Central memory CD8-positive, alpha-beta T cell (primary cell): ENCODE data around the gene MARCHF7.
"Not testable (repeated sequence)": the region's sequence is repeated elsewhere in the genome, so short reads cannot be mapped to it uniquely, and the experiment has no call there.

ENCODE experiments used
- ATAC-seq: fragments of 150-1000 bp; cut with Tn5 transposase; replicated peaks from 2 replicates; pipeline ENCODE4 v1.10.0; 2022; ENCODE audit warnings: mild to moderate bottlenecking, moderate FRiP score, moderate number of reproducible peaks; ENCODE audit not compliant: poor library complexity, severe bottlenecking; ENCODE audit errors: extremely low read depth
- DNase-seq, 2 donors: peaks; one replicate each; pipeline ENCODE4 v3.0.0; 2021; ENCODE audit warnings: low spot score in 2 of 2
- H3K27ac Mint-ChIP-seq: one replicate; pipeline ENCODE4 v1.8.0; 2022; ENCODE audit warnings: low read depth, mild to moderate bottlenecking, moderate library complexity, mixed read lengths
- H3K27me3 Mint-ChIP-seq: one replicate; pipeline ENCODE4 v1.8.0; 2022; ENCODE audit warnings: mixed read lengths
- H3K36me3 Mint-ChIP-seq: one replicate; pipeline ENCODE4 v1.8.0; 2022; ENCODE audit warnings: mild to moderate bottlenecking, moderate library complexity, mixed read lengths; ENCODE audit not compliant: insufficient read depth
- H3K4me1 Mint-ChIP-seq: one replicate; pipeline ENCODE4 v1.8.0; 2022; ENCODE audit warnings: mixed read lengths
- H3K4me3 Mint-ChIP-seq: one replicate; pipeline ENCODE4 v1.8.0; 2022; ENCODE audit warnings: mild to moderate bottlenecking, moderate library complexity, mixed read lengths
- H3K9me3 Mint-ChIP-seq: one replicate; pipeline ENCODE4 v1.8.0; 2022; ENCODE audit warnings: mixed read lengths

Gene MARCHF7

DNA sequence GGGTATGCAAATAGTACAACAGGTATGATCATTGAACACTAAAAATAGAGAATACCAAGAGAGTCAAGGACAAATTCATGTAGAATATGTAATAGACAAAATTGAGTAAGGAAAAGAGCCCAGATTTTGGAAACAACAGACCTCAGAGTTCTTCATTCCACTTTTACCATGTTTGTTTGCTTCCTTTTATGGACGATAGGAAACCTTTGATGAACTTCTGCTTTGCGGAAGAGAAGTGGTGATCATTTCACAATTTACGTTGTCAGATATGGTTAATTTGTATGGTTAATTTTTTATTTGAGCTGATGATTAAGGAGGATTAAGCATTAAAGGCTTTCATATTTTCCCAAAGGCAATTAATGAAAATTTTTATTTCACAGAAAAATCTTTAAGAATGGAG, 16.3 kb downstream of the MARCHF7 start:
- DNase-seq (no peak), ATAC-seq (no peak)
- peaks cover 54% of the 10 kb centered on the region for H3K36me3 Mint-ChIP-seq
- H3K4me1 Mint-ChIP-seq = peaks cover 48% of the 10 kb centered on the region
- H3K9me3 Mint-ChIP-seq = no peaks in the 10 kb centered on the region
- no peaks in the 10 kb centered on the region for H3K27me3 Mint-ChIP-seq
- H3K4me3 Mint-ChIP-seq = no peak overlapping the region
- no peak overlapping the region for H3K27ac Mint-ChIP-seq

DNA sequence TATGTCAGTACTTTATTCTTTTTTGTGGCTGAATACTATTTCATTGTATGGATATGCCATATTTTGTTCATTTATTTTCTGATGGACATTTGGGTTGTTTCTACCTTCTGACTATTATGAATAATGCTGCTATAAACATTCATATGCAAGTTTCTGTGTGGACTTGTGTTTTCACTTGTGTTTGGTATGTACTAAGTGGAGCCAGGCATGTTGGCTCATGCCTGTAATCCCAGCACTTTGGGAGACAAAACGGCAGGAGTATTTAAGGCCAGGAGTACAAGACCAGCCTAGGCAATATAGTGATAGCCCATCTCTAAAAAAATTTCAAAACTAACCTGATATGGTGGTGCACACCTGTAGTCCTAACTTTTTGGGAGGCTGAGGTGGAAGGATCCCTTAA, 23.3 kb downstream of the MARCHF7 start:
- no peaks in the 10 kb centered on the region for H3K9me3 Mint-ChIP-seq
- ATAC-seq = no peak
- no peak overlapping the region for H3K27ac Mint-ChIP-seq
- no peak overlapping the region for H3K4me3 Mint-ChIP-seq
- H3K27me3 Mint-ChIP-seq = no peaks in the 10 kb centered on the region
- peaks cover 46% of the 10 kb centered on the region for H3K36me3 Mint-ChIP-seq
- H3K4me1 Mint-ChIP-seq = peaks cover 27% of the 10 kb centered on the region
- DNase-seq = no peak

- H3K4me1 Mint-ChIP-seq = peaks cover 27% of the 10 kb centered on the region
- DNase-seq (no peak), ATAC-seq (no peak)
- H3K27me3 Mint-ChIP-seq = no peaks in the 10 kb centered on the region
- peaks cover 44% of the 10 kb centered on the region for H3K36me3 Mint-ChIP-seq
- no peaks in the 10 kb centered on the region for H3K9me3 Mint-ChIP-seq
- H3K4me3 Mint-ChIP-seq = no peak overlapping the region
- H3K27ac Mint-ChIP-seq = peak overlapping the region; percentile 4
Measured at GRCh38 chr2:159736048-159736447, 23.7 kb downstream of the MARCHF7 start.

GRCh38 chr2:159737292-159737916, 25.1 kb downstream of the MARCHF7 start:
- no peak for ATAC-seq
- peaks cover 40% of the 10 kb centered on the region for H3K36me3 Mint-ChIP-seq

GRCh38 chr2:159737917-159738296, 25.6 kb downstream of the MARCHF7 start:
- H3K27me3 Mint-ChIP-seq = no peaks in the 10 kb centered on the region
- H3K4me3 Mint-ChIP-seq = no peak overlapping the region
- ATAC-seq (no peak), DNase-seq (no peak)
- peaks cover 27% of the 10 kb centered on the region for H3K4me1 Mint-ChIP-seq
- H3K36me3 Mint-ChIP-seq = peaks cover 43% of the 10 kb centered on the region
- H3K27ac Mint-ChIP-seq = no peak overlapping the region
- H3K9me3 Mint-ChIP-seq = no peaks in the 10 kb centered on the region

More at GRCh38 chr2:159737292-159737916, 25.1 kb downstream of the MARCHF7 start:
- H3K4me1 Mint-ChIP-seq = peaks cover 27% of the 10 kb centered on the region
- H3K27me3 Mint-ChIP-seq = no peaks in the 10 kb centered on the region
- no peak overlapping the region for H3K27ac Mint-ChIP-seq
- no peaks in the 10 kb centered on the region for H3K9me3 Mint-ChIP-seq
- no peak overlapping the region for H3K4me3 Mint-ChIP-seq
- no peak for DNase-seq

DNA sequence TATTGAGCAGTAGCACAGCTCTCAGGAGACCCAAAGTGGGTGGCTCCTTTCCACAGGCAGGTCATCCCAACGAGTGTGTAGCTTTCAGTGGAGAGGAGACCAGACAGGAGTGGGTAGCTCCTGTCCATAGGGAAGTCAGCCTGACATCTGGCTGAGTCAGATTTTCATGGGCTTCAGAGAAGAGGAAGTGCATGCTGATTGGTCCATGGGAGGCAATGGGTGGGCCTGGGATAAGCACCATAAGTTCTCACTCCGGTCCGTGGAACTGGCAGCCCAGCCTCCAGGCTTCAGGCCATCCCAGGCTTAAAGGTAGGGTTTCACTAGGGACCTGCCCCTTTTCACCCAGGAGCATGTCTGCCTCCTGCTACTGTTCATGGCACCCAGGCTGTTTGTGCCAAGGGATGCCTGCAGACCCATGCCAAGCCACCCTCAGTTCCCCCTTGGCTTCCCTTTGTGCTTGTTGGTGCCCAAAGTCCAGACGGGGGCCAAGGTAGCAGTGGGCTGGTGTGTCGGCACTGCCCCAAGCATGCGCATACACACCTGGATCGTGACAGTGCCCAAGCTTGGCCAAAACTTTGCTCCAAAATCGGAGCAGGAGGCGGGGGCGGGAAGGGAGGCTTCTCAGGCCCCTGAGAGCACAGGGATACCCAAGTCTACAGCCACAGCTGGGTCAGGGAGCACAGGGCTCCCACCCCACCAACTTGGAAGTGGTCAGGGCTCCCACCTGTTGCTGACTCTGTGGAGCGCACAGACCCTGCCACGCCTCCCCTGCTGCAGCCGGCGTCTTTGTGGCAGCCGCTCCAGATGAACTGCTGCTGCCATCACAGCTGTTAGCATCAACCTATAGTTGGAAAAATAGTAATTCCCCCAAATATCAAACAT, 26.4 kb downstream of the MARCHF7 start:
- DNase-seq (no peak), ATAC-seq (no peak)
- H3K27ac Mint-ChIP-seq = no peak overlapping the region
- H3K27me3 Mint-ChIP-seq = no peaks in the 10 kb centered on the region
- H3K4me3 Mint-ChIP-seq = no peak overlapping the region
- peaks cover 45% of the 10 kb centered on the region for H3K36me3 Mint-ChIP-seq
- H3K4me1 Mint-ChIP-seq = peaks cover 27% of the 10 kb centered on the region
- H3K9me3 Mint-ChIP-seq = no peaks in the 10 kb centered on the region

DNA sequence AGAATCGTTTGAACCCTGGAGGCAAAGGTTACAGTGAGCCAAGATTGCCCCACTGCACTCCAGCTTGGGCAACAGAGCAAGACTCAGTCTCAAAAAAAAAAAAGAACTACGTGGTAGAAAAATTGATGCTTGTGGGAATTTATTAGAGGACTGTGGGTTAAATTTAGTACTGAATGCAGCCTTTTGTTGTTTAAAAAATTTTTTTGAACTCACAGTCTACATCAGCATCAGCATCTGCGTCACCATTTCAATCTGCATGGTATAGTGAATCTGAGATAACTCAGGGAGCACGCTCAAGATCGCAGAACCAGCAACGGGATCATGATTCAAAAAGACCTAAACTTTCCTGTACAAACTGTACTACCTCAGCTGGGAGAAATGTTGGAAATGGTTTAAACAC, 30.5 kb downstream of the MARCHF7 start:
- H3K9me3 Mint-ChIP-seq = no peaks in the 10 kb centered on the region
- ATAC-seq (no peak), DNase-seq (no peak)
- H3K27me3 Mint-ChIP-seq = no peaks in the 10 kb centered on the region
- H3K4me1 Mint-ChIP-seq = peaks cover 12% of the 10 kb centered on the region
- H3K36me3 Mint-ChIP-seq = peaks cover 50% of the 10 kb centered on the region
- no peak overlapping the region for H3K27ac Mint-ChIP-seq
- H3K4me3 Mint-ChIP-seq = no peak overlapping the region

DNA sequence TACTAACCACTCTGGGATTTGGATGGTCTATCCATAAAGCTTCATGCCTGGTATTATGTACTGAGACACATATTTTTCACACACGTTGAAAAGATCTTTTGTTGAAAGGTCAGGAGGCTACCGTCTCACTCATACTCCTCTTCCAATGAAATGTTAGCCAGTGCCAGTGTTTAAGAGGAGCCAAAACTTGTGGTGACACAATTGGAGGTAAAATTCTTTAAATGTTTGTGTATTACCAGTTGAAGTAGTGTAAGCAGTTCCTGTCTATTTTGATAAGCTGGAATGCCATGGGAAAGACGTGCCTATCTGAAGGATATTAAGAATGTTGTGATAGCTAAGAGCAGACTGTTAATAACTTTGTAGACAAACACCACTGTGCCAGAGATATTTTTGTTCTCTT, 32.1 kb downstream of the MARCHF7 start:
- Mint-ChIP-seq H3K9me3 (no peaks in the 10 kb centered on the region), H3K27me3 (no peaks in the 10 kb centered on the region), H3K36me3 (peaks cover 60% of the 10 kb centered on the region), H3K4me3 (no peak overlapping the region), H3K27ac (peak overlapping the region; percentile 62), H3K4me1 (peaks cover 17% of the 10 kb centered on the region)
- ATAC-seq = no peak
- no peak for DNase-seq

DNA sequence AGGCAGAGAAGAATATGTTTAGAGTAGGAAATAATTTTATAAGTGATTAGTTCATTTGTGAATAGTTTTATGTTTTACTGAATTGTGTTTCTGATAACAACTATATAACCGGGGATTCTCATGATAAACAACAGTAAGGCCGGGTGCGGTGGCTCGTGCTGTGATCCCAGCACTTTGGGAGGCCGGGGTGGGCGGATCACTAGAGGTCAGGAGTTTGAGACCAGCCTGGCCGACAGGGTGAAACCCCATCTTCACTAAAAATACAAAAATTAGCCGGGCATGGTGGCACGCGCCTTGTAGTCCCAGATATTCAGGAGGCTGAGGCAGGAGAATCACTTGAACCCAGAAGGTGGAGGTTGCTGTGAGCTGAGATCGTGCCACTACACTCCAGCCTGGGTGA, 32.9 kb downstream of the MARCHF7 start:
- ATAC-seq, H3K4me3 Mint-ChIP-seq, H3K27ac Mint-ChIP-seq, H3K27me3 Mint-ChIP-seq, DNase-seq, H3K9me3 Mint-ChIP-seq: not testable (repeated sequence)
- peaks cover 67% of the 10 kb centered on the region for H3K36me3 Mint-ChIP-seq
- H3K4me1 Mint-ChIP-seq = peaks cover 12% of the 10 kb centered on the region

DNA sequence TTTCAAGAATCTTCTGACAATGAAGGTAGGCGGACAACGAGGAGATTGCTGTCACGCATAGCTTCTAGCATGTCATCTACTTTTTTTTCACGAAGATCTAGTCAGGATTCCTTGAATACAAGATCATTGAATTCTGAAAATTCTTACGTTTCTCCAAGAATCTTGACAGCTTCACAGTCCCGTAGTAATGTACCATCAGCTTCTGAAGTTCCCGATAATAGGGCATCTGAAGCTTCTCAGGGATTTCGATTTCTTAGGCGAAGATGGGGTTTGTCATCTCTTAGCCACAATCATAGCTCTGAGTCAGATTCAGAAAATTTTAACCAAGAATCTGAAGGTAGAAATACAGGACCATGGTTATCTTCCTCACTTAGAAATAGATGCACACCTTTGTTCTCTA, 35.8 kb downstream of the MARCHF7 start:
- Mint-ChIP-seq H3K27me3 (no peaks in the 10 kb centered on the region), H3K36me3 (peaks cover 67% of the 10 kb centered on the region), H3K4me1 (peaks cover 10% of the 10 kb centered on the region), H3K4me3 (no peak overlapping the region), H3K27ac (no peak overlapping the region), H3K9me3 (no peaks in the 10 kb centered on the region)
- DNase-seq = no peak
- no peak for ATAC-seq

- H3K27me3 Mint-ChIP-seq = no peaks in the 10 kb centered on the region
Measured at GRCh38 chr2:159750873-159751272, 38.6 kb downstream of the MARCHF7 start.

GRCh38 chr2:159753797-159754196, 41.5 kb downstream of the MARCHF7 start:
- DNase-seq = no peak
- Mint-ChIP-seq H3K9me3 (no peaks in the 10 kb centered on the region), H3K4me1 (peaks cover 9% of the 10 kb centered on the region), H3K36me3 (peaks cover 38% of the 10 kb centered on the region), H3K4me3 (no peak overlapping the region), H3K27ac (no peak overlapping the region), H3K27me3 (no peaks in the 10 kb centered on the region)
- no peak for ATAC-seq

More at GRCh38 chr2:159750873-159751272, 38.6 kb downstream of the MARCHF7 start:
- Mint-ChIP-seq H3K36me3 (peaks cover 48% of the 10 kb centered on the region), H3K4me1 (peaks cover 6% of the 10 kb centered on the region), H3K9me3 (no peaks in the 10 kb centered on the region), H3K4me3 (no peak overlapping the region), H3K27ac (no peak overlapping the region)
- DNase-seq = no peak
- no peak for ATAC-seq

DNA sequence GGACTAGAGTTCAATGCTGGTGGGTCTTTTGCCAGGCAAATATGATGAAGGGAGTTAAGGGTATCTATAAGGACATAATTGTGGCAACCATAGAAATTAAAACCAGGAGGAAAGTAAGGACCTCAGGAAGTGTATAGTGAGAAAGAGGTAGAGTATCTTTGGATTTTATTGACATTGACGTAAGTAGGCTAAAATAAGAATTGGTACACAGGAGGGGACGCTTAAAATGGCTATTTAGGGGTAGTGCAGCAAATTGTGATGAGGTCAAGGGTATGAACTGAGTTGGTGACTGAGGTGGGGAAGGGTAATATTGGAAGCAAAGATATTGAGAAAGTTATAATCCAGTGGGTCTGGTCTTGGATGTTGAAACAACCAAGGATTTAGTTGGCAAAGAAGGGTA, 42.7 kb downstream of the MARCHF7 start:
- H3K27ac Mint-ChIP-seq = no peak overlapping the region
- DNase-seq (no peak), ATAC-seq (no peak)
- H3K27me3 Mint-ChIP-seq = no peaks in the 10 kb centered on the region
- H3K4me3 Mint-ChIP-seq = no peak overlapping the region
- no peaks in the 10 kb centered on the region for H3K9me3 Mint-ChIP-seq
- peaks cover 9% of the 10 kb centered on the region for H3K4me1 Mint-ChIP-seq
- H3K36me3 Mint-ChIP-seq = peaks cover 33% of the 10 kb centered on the region
